Tibial artery (tissue), 4 donors: Measurements from ENCODE around the gene YWHAE.
A peak's percentile ranks its signal among the peaks of the same experiment; 100 is the strongest.

Experiments used
- DNase-seq, 2 donors: peaks; one replicate each; pipeline ENCODE4 v3.0.0-alpha.2; 2019
- H3K27ac ChIP-seq, 2 donors: fragments of 200-600 bp; sonication (generic) in 1 of 2; 1 replicate in 1 of 2; 2 replicates in 1 of 2; pipeline ENCODE4 v1.5.1; 2018 to 2019; ENCODE audit warnings: mild to moderate bottlenecking in 1 of 2
- H3K27me3 ChIP-seq, 2 donors: fragments of 200-600 bp; sonication (generic) in 1 of 2; one replicate each; pipeline versions ENCODE4 v1.5.1 to v1.6.0; 2016 to 2019
- H3K36me3 ChIP-seq, 3 donors: fragments of 200-600 bp; sonication (generic) in 2 of 3; one replicate each; pipeline ENCODE4 v1.5.1; 2016 to 2019; ENCODE audit warnings: mild to moderate bottlenecking in 2 of 3
- H3K4me1 ChIP-seq, 4 donors: fragments of 200-600 bp; sonication (generic) in 2 of 4; 1 replicate in 3 of 4; 2 replicates in 1 of 4; pipeline ENCODE4 v1.5.1; 2016 to 2019
- H3K4me3 ChIP-seq, 2 donors: fragments of 200-600 bp; sonication (generic) in 1 of 2; 1 replicate in 1 of 2; 2 replicates in 1 of 2; pipeline ENCODE4 v1.5.1; 2018 to 2019; ENCODE audit warnings: mild to moderate bottlenecking in 2 of 2
- H3K9me3 ChIP-seq, 3 donors: fragments of 200-600 bp; sonication (generic) in 1 of 3; one replicate each; pipeline ENCODE4 v1.5.1; 2016 to 2019
- intact Hi-C: fragments of 100-400 bp; cut with DNase I; formaldehyde crosslinking; loops from one replicate; pipeline ENCODE4 v1.15.0; 2023; ENCODE audit warnings: low total_unique reads
- TF ChIP-seq, protein P1 (sequence below), 2 experiments: fragments of 200-600 bp in 1 of 2; fragments of 450-650 bp in 1 of 2; IDR thresholded peaks; one replicate each; pipeline ENCODE4 v1.5.1; 2017 to 2019; ENCODE audit warnings: antibody characterized with exemption in 2 of 2, mild to moderate bottlenecking in 1 of 2, moderate library complexity in 1 of 2

The YWHAE gene

DNA sequence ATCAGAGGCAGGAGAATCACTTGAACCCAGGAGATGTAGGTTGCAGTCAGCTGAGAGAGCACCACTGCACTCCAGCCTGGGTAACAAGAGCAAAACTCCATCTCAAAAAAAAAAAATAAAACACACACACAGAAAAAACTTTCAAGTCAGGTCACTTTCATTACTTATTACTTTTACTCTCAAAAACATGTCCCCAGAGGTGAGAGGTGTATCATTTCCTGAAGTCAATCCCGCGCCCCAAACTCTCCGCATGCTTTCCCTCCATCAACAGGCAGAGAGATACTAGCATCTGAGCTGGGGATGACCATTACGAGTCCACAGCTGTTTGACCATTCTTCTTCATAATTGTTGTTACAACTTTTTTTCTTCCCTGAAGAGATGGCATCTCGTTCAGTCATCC is 48.7 kb downstream of the YWHAE start:
- no peaks in the 10 kb centered on the region for H3K27me3 ChIP-seq
- H3K4me1 ChIP-seq: peaks cover 0 to 22% (median 5%) of the 10 kb centered on the region in 4 donors
- no peaks in the 10 kb centered on the region for H3K9me3 ChIP-seq
- TF ChIP-seq, protein P1, sequence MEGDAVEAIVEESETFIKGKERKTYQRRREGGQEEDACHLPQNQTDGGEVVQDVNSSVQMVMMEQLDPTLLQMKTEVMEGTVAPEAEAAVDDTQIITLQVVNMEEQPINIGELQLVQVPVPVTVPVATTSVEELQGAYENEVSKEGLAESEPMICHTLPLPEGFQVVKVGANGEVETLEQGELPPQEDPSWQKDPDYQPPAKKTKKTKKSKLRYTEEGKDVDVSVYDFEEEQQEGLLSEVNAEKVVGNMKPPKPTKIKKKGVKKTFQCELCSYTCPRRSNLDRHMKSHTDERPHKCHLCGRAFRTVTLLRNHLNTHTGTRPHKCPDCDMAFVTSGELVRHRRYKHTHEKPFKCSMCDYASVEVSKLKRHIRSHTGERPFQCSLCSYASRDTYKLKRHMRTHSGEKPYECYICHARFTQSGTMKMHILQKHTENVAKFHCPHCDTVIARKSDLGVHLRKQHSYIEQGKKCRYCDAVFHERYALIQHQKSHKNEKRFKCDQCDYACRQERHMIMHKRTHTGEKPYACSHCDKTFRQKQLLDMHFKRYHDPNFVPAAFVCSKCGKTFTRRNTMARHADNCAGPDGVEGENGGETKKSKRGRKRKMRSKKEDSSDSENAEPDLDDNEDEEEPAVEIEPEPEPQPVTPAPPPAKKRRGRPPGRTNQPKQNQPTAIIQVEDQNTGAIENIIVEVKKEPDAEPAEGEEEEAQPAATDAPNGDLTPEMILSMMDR (IDR thresholded peaks at IDR 0.05): no peak
- no peak overlapping the region for H3K4me3 ChIP-seq
- H3K36me3 ChIP-seq: peaks cover 51 to 67% (median 53%) of the 10 kb centered on the region in 3 donors
- DNase-seq: no peak
- H3K27ac ChIP-seq: no peak overlapping the region
- intact Hi-C loops: no loop called here

DNA sequence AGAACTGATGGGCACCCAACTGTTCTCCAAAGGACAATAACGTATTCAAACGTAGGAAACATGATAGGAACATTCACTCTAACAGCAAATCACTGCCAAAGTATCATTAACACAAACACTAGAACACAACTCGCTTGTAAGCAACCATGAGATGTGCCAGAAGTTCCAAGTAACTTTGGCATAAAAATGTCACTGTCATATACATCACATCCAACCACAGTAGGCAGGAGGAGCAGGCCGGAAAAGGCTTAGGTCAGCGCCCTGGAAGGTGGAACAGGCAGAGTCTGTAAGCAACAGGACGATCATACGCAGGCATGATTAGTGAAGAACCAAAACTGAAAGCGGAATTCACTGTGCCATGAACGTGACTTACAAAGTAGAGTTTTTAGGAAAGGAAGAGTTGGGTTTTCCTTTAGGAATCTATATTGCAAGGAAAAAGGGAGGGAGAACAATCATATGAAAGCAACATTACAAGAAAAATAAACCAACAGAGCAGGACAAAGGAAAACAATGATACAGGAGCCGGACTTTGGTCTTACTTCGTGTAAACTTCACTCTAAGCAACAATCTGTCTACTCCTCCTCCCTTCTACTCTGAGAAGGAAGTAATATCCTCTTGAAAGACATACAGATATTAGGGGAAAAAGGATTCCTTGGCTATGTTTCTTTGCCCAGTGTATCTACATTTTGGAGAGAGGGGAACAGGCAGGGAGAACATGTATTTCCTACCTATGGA is 52.3 kb downstream of the YWHAE start:
- Histone ChIP-seq H3K4me1 (peaks cover 0 to 36% (median 5%) of the 10 kb centered on the region in 4 donors), H3K9me3 (no peaks in the 10 kb centered on the region), H3K4me3 (no peak overlapping the region), H3K36me3 (peaks cover 42 to 62% (median 48%) of the 10 kb centered on the region in 3 donors), H3K27ac (peak overlapping the region; percentile 12 to 64), H3K27me3 (no peaks in the 10 kb centered on the region)
- DNase-seq: peak in 1 of 2 donors; percentile 45
- intact Hi-C loops: no loop called here
- TF ChIP-seq, protein P1 (IDR thresholded peaks at IDR 0.05): no peak

DNA sequence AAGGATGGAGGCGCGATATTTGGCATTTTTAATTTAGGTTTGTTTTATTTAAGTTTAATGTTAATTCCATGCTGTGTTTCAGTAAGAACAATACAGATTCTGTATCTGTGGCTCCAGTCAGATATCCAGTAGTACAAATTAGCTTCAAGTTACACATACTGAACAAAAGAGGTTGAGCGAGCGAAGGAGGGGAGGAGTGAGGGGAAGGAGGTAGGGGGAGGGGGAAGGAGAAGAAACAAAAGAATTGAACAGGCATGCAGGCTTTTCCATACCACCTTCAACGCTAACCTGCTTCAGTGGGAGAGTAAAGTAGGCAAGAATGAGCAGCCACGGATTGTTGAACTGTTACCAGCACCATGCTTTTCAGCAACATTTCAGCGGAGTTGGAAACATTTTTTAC is 55.5 kb downstream of the YWHAE start:
- H3K4me3 ChIP-seq: no peak overlapping the region
- H3K9me3 ChIP-seq: no peaks in the 10 kb centered on the region
- H3K36me3 ChIP-seq: peaks cover 22 to 29% (median 26%) of the 10 kb centered on the region in 3 donors
- TF ChIP-seq, protein P1 (IDR thresholded peaks at IDR 0.05): no peak
- DNase-seq: no peak
- H3K27me3 ChIP-seq: no peaks in the 10 kb centered on the region
- intact Hi-C loops: no loop called here
- H3K4me1 ChIP-seq: peaks cover 0 to 36% (median 5%) of the 10 kb centered on the region in 4 donors
- no peak overlapping the region for H3K27ac ChIP-seq

DNA sequence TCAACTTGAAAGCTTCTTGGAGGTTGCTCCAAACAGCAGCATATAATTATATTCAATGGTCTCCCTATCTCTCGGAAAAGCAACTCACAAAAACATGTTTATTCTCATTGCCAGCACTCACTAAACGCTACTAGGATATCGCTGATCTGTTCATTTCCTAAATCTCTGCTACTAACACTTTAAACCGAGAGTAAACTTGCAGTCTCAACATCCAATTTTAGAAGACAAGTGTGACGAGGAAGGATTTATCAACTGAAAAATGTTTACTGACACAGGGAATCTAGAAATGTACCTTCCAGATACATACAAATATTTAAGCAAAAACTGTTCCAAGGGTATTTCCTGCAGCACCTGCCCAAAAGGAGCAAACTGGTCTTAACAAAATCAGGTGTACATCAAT is 56.5 kb downstream of the YWHAE start:
- Histone ChIP-seq H3K27me3 (no peaks in the 10 kb centered on the region), H3K27ac (no peak overlapping the region), H3K4me3 (no peak overlapping the region), H3K9me3 (no peaks in the 10 kb centered on the region), H3K36me3 (peaks cover 22 to 27% (median 26%) of the 10 kb centered on the region in 3 donors), H3K4me1 (peaks cover 0 to 33% (median 5%) of the 10 kb centered on the region in 4 donors)
- TF ChIP-seq, protein P1 (IDR thresholded peaks at IDR 0.05): no peak
- intact Hi-C loops: no loop called here
- no peak for DNase-seq

DNA sequence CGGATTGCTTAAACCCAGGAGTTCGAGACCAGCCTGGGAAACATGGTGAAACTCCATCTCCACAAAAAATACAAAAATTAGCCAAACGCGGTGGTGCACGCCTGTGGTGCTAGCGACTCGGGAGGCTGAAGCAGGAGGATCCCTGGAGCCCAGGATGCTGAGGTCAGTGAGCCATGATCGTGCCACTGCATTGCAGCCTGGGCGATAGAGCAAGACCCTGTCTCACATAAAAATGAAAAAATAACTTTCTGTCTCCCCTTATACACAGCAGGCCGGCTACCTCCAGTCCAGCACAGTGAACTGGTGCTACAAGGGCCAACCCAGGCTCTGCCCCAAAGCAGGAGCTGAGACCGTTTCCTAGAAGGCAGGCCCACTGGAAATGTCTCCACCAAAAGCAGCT is 59.7 kb downstream of the YWHAE start:
- TF ChIP-seq, protein P1 (IDR thresholded peaks at IDR 0.05): no peak
- peak in 1 of 2 donors; percentile 34 for DNase-seq
- peaks cover 22 to 26% (median 25%) of the 10 kb centered on the region in 3 donors for H3K36me3 ChIP-seq
- H3K27me3 ChIP-seq: no peaks in the 10 kb centered on the region
- H3K9me3 ChIP-seq: no peaks in the 10 kb centered on the region
- no peak overlapping the region for H3K4me3 ChIP-seq
- H3K27ac ChIP-seq: no peak overlapping the region
- intact Hi-C loops: no loop called here
- H3K4me1 ChIP-seq: peaks cover 0 to 6% (median 0%) of the 10 kb centered on the region in 4 donors
